Smooth muscle cell of the brain vasculature (primary cell): Measurements from ENCODE around the gene INPP5D.

Experiments
- DNase-seq: peaks from one replicate; pipeline ENCODE4 v3.0.0-alpha.2; 2012; ENCODE audit warnings: low read depth, low spot score

INPP5D gene

GRCh38 chr2:233234996-233235395, 174.9 kb downstream of the INPP5D start:
- no peak for DNase-seq

GRCh38 chr2:233235977-233236376, 175.8 kb downstream of the INPP5D start:
- DNase-seq: no peak

- no peak for DNase-seq
These were observed 176.9 kb downstream of the INPP5D start for GRCh38 chr2:233236820-233237589.

GRCh38 chr2:233240897-233241296, 180.8 kb downstream of the INPP5D start:
- DNase-seq: no peak

- DNase-seq: no peak
These were observed 181.7 kb downstream of the INPP5D start for GRCh38 chr2:233241803-233242202.

GRCh38 chr2:233242231-233242927, 182.2 kb downstream of the INPP5D start:
- DNase-seq: no peak

- DNase-seq: no peak
These were observed 183.2 kb downstream of the INPP5D start for GRCh38 chr2:233243348-233243747.

- no peak for DNase-seq
These were observed 184.7 kb downstream of the INPP5D start for GRCh38 chr2:233244818-233245217.

- no peak for DNase-seq
These were observed 185.3 kb downstream of the INPP5D start for GRCh38 chr2:233245406-233245805.

- DNase-seq: no peak
These were observed 187.0 kb downstream of the INPP5D start for GRCh38 chr2:233247116-233247515.

- no peak for DNase-seq
These were observed 187.6 kb downstream of the INPP5D start for GRCh38 chr2:233247744-233248143.

- no peak for DNase-seq
These were observed 188.9 kb downstream of the INPP5D start for GRCh38 chr2:233248999-233249398.

- DNase-seq: no peak
These were observed 190.4 kb downstream of the INPP5D start for GRCh38 chr2:233250568-233250967.

GRCh38 chr2:233250985-233251305, 190.8 kb downstream of the INPP5D start:
- DNase-seq: no peak

- peak; percentile 91 for DNase-seq
These were observed 191.4 kb downstream of the INPP5D start, which contains the start of gene ATG16L1 for GRCh38 chr2:233251306-233252116. TSS of gene ATG16L1 (plus strand) at chr2:233251673. CDS start at chr2:233251828, 155 bp downstream.

GRCh38 chr2:233252227-233252626, 192.1 kb downstream of the INPP5D start:
- no peak for DNase-seq

- no peak for DNase-seq
These were observed 195.0 kb downstream of the INPP5D start for GRCh38 chr2:233255151-233255550.

GRCh38 chr2:233256048-233256447, 195.9 kb downstream of the INPP5D start:
- no peak for DNase-seq
